Cardiac fibroblast (primary cell): ENCODE results near the gene LOC128125822.

Experiments
- DNase-seq, 2 donors: peaks; one replicate each; pipeline versions ENCODE4 v3.0.0 to v3.0.0-alpha.2; 2010; ENCODE audit warnings: low read depth in 2 of 2
- H3K4me3 ChIP-seq, 2 donors: replicated peaks in 1 of 2; 1 replicate in 1 of 2; 2 replicates in 1 of 2; pipeline ENCODE4 v1.5.1; 2011; ENCODE audit warnings: low read depth in 2 of 2, low read length in 2 of 2, mild to moderate bottlenecking in 2 of 2, moderate library complexity in 1 of 2
- TF ChIP-seq, protein P1 (sequence below): IDR thresholded peaks from one replicate; pipeline ENCODE4 v1.5.1; 2011; ENCODE audit warnings: low read depth, mild to moderate bottlenecking, low read length, inconsistent platforms

The LOC128125822 gene

DNA sequence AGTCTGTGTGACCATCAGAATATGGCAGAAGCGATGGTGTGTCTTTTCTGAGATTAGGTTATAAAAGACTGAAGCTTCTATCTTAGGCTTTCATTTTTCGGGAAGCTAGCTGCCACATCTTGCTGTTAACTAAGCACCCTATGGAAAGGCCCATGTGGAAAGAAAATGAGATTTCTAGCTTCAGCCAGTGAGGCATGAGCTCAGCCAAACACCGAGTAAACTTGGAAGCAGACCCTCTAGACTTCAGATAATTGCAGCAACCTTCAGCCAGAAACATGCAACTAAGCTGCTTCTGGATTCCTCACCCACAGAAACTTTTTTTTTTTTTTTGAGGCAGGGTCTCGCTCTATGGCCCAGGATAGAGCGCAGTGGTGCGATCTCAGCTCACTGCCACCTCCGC, 20.6 kb downstream of the LOC128125822 start:
- no peak overlapping the region for H3K4me3 ChIP-seq
- TF ChIP-seq, protein P1, sequence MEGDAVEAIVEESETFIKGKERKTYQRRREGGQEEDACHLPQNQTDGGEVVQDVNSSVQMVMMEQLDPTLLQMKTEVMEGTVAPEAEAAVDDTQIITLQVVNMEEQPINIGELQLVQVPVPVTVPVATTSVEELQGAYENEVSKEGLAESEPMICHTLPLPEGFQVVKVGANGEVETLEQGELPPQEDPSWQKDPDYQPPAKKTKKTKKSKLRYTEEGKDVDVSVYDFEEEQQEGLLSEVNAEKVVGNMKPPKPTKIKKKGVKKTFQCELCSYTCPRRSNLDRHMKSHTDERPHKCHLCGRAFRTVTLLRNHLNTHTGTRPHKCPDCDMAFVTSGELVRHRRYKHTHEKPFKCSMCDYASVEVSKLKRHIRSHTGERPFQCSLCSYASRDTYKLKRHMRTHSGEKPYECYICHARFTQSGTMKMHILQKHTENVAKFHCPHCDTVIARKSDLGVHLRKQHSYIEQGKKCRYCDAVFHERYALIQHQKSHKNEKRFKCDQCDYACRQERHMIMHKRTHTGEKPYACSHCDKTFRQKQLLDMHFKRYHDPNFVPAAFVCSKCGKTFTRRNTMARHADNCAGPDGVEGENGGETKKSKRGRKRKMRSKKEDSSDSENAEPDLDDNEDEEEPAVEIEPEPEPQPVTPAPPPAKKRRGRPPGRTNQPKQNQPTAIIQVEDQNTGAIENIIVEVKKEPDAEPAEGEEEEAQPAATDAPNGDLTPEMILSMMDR, result no peak
- no peak for DNase-seq

DNA sequence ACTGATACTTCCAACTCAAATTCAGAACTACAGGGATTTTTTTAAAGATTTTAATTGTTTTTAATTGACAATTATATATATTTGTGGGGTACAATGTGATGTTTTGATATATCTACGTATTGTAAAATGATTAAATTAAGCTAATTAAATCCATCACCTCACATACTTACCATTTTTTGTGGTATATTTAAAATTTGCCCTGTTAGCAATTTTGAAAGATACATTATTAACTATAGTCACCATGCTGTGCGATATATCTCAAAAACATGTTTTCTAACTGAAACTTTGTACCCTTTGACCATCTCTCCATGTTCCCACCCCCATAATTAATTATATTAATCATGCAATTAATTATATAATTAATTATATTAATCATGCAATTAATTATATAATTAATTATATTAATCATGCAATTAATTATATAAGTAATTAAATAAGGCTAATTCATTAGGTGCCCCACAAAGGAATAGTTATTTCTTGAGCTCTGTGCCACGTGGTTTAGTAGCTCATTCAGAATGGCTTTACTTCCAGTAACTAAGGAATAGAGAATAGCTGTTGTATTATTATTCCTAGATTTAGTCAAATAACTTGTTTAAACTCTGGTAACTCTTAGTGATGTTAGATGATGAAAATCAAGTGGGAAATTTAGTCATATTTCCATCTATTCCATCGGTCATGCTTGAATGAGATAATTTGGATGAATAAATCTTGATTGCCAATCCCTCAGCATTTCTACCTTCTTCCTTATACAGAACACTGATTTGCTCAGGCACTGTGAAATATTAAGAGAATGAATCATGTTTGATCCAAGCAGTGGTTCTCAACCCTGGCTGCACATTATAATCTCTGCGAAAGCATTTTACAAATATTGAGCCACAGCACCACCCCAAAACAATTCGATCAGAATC, 25.1 kb downstream of the LOC128125822 start:
- TF ChIP-seq, protein P1, result no peak
- H3K4me3 ChIP-seq, result peak overlapping the region; percentile 47
- peak in 1 of 2 donors; percentile 39 for DNase-seq

DNA sequence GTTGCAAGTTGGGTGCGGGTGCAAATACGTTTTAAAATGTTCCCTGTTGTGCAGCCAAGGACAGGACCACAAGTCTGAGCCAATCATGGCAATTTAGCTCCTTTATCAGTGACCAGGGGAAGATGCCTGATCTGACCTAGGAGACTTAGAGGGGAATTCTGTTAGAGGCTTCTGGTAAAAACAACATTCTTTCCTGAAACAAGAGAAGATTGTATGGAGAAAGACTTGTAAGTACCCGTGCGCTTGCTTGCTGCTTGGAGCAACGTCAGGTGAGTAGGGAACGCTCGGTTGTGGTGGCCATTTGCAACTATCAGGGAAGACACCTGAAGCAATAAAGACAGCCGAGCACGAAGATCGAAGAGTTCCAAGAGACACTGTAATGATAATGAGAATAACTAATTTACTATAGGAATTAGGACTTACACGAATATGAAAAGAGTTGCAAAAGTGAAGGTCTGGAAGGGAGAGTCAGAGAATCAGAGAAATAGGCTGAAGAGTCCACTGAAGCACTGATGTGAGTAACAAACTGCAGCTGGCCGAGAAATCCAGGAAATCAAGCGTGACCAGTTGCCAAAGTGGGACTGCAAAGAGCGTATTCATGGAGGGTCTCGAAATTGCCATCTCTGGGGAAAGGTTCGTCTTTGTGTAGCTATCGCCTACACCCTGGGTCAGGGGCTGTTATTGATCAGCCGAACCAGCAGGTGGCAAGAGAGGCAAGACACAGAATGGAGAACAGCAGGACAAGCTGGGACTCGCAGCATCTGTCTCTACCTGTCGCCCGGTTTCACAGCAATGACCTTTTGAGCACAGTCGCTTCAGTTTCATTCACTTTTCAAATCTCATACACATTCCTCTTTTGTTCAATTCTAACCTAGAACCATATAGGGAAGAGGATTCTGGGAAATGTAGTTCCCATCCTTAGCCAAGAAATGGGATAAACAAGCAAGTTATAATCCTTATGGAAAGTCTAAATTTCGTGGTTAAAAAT, 26.1 kb downstream of the LOC128125822 start:
- TF ChIP-seq, protein P1, result peak; percentile 85
- H3K4me3 ChIP-seq, result peak overlapping the region; percentile 47
- peak; percentile 63 to 69 for DNase-seq

DNA sequence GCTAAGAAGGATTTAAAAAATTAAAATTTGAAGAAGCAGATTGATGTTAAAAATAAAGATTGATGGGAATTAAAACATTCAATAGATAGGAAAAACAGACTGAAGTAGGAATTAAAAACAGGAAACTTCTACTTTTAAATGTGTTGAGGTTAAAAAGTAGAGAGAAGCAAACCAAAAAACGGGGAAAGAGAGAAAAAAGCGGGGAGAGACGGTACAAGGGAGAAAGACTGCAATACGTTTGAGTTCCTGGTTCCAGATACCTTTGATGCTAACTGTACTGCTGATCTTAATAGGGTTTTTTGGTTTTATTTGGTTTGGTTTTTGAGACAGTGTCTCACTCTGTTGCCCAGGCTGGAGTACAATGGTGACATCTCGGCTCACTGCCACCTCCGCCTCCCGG, 27.0 kb downstream of the LOC128125822 start:
- TF ChIP-seq, protein P1, result no peak
- no peak for DNase-seq
- no peak overlapping the region for H3K4me3 ChIP-seq

DNA sequence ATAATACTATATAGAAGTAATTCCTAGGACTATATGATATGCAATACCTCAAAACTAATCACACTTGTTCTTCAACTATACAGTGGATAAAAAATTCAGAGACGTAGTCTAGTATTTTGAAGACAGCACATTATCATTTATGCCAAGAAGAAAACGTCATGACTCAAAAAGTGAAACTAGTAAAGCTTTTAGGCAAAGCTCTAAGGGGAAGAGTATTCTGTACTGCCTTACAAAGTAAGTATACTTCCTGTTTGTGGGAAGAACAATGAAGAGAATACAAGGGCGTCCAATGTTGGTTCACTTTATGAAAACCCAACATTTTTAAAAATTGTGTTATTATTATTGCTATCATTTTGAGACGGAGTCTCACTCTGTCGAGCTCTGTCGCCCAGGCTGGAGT, 27.9 kb downstream of the LOC128125822 start:
- TF ChIP-seq, protein P1, result no peak
- H3K4me3 ChIP-seq, result no peak overlapping the region
- DNase-seq, result no peak

DNA sequence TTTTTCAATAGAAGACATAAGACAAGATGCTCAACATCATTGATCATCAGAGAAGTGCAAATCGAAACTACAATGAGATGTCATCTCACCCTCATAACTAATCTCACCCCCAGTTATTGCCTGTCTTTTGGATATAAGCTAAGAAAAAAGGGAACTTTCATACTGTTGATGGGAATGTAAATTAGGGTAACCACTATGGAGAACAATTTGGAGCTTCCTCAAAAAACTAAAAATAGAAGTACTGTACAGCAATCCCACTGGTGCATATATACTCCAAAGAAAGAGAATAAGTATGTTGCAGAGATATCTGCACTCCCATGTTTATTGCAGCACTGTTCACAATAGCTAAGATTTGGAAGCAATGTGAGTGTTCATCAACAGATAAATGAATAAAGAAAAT, 37.0 kb downstream of the LOC128125822 start:
- no peak for DNase-seq
- no peak overlapping the region for H3K4me3 ChIP-seq
- TF ChIP-seq, protein P1, result no peak
